HAP-1 (cell line): ENCODE data around the gene ZNF785.

ENCODE experiments used
- DNase-seq, 2 experiments: peaks; one replicate each; pipeline ENCODE4 v3.0.0-alpha.2; 2016 to 2020; ENCODE audit warnings: low spot score in 2 of 2
- H3K27me3 ChIP-seq: fragments of 250-450 bp; sonication (Bioruptor Pico); 2 replicates; pipeline ENCODE4 v1.5.1; 2020; ENCODE audit warnings: low read depth, mild to moderate bottlenecking, moderate library complexity
- H3K36me3 ChIP-seq: fragments of 250-450 bp; sonication (Bioruptor Pico); replicated peaks from 2 replicates; pipeline ENCODE4 v1.5.1; 2020; ENCODE audit warnings: mild to moderate bottlenecking
- H3K4me1 ChIP-seq: fragments of 250-450 bp; sonication (Bioruptor Pico); 2 replicates; pipeline ENCODE4 v1.5.1; 2020; ENCODE audit warnings: mild to moderate bottlenecking
- H3K4me3 ChIP-seq: fragments of 250-450 bp; sonication (Bioruptor Pico); 2 replicates; pipeline ENCODE4 v1.5.1; 2020; ENCODE audit warnings: mild to moderate bottlenecking, moderate library complexity
- H3K9me3 ChIP-seq: fragments of 250-450 bp; sonication (Bioruptor Pico); 2 replicates; pipeline ENCODE4 v1.5.1; 2020; ENCODE audit warnings: mild to moderate bottlenecking, moderate library complexity
- in situ Hi-C: fragments of 300-500 bp; cut with MboI; formaldehyde crosslinking; loops from 3 replicates; pipeline ENCODE4 v1.14.3; 2020; ENCODE audit warnings: low sequenced_read_pairs, inconsistent platforms, mixed read lengths

Gene ZNF785

GRCh38 chr16:30565984-30566383, 19.5 kb downstream of the ZNF785 start:
- Histone ChIP-seq H3K4me3 (no peak overlapping the region), H3K36me3 (no peaks in the 10 kb centered on the region), H3K4me1 (peaks cover 2% of the 10 kb centered on the region), H3K27me3 (no peaks in the 10 kb centered on the region), H3K9me3 (no peaks in the 10 kb centered on the region)
- no peak for DNase-seq
- in situ Hi-C loops, result no loop called here

GRCh38 chr16:30565526-30565925, 20.0 kb downstream of the ZNF785 start:
- no peak for DNase-seq
- no peak overlapping the region for H3K4me3 ChIP-seq
- no peaks in the 10 kb centered on the region for H3K4me1 ChIP-seq
- in situ Hi-C loops, result no loop called here
- H3K27me3 ChIP-seq, result no peaks in the 10 kb centered on the region
- no peaks in the 10 kb centered on the region for H3K9me3 ChIP-seq
- no peaks in the 10 kb centered on the region for H3K36me3 ChIP-seq

- in situ Hi-C loops, result no loop called here
Observed at GRCh38 chr16:30562021-30562420, 23.5 kb downstream of the ZNF785 start.

GRCh38 chr16:30561089-30561816, 24.2 kb downstream of the ZNF785 start:
- Histone ChIP-seq H3K4me3 (no peak overlapping the region), H3K36me3 (no peaks in the 10 kb centered on the region), H3K4me1 (peaks cover 9% of the 10 kb centered on the region; the same call in 1 of the 2 replicates), H3K9me3 (no peaks in the 10 kb centered on the region), H3K27me3 (no peaks in the 10 kb centered on the region)
- DNase-seq, result no peak
- in situ Hi-C loops, result no loop called here

More at GRCh38 chr16:30562021-30562420, 23.5 kb downstream of the ZNF785 start:
- no peak for DNase-seq
- Histone ChIP-seq H3K27me3 (no peaks in the 10 kb centered on the region), H3K4me3 (no peak overlapping the region), H3K36me3 (no peaks in the 10 kb centered on the region), H3K4me1 (peaks cover 9% of the 10 kb centered on the region; the same call in 1 of the 2 replicates), H3K9me3 (no peaks in the 10 kb centered on the region)

- Histone ChIP-seq H3K36me3 (peaks cover 13% of the 10 kb centered on the region), H3K4me1 (peaks cover 9% of the 10 kb centered on the region; the same call in 1 of the 2 replicates), H3K9me3 (no peaks in the 10 kb centered on the region), H3K27me3 (no peaks in the 10 kb centered on the region), H3K4me3 (no peak overlapping the region)
- no peak for DNase-seq
- in situ Hi-C loops, result no loop called here
Observed at GRCh38 chr16:30559690-30560089, 25.8 kb downstream of the ZNF785 start.

GRCh38 chr16:30558789-30559377, 26.6 kb downstream of the ZNF785 start:
- Histone ChIP-seq H3K4me3 (peak overlapping the region; percentile 95), H3K27me3 (no peaks in the 10 kb centered on the region), H3K4me1 (peaks cover 9% of the 10 kb centered on the region; the same call in 1 of the 2 replicates), H3K36me3 (peaks cover 21% of the 10 kb centered on the region), H3K9me3 (no peaks in the 10 kb centered on the region)
- in situ Hi-C loops, result no loop called here
- DNase-seq, result no peak

- H3K27me3 ChIP-seq, result no peaks in the 10 kb centered on the region
- in situ Hi-C loops, result no loop called here
- H3K36me3 ChIP-seq, result peaks cover 24% of the 10 kb centered on the region
- H3K4me3 ChIP-seq, result peak within 1 kb of the TSS; percentile 95
- peaks cover 9% of the 10 kb centered on the region; the same call in 1 of the 2 replicates for H3K4me1 ChIP-seq
- no peaks in the 10 kb centered on the region for H3K9me3 ChIP-seq
- DNase-seq, result peak; percentile 97 to 98
Observed at GRCh38 chr16:30557957-30558788, 27.3 kb downstream of the ZNF785 start, which contains the start of gene ZNF764. Gene ZNF764, minus strand, starts transcription at chr16:30558374. Its CDS starts 192 bp downstream, at chr16:30558182.

- H3K9me3 ChIP-seq, result no peaks in the 10 kb centered on the region
- H3K4me3 ChIP-seq, result peak overlapping the region; percentile 95
- H3K27me3 ChIP-seq, result no peaks in the 10 kb centered on the region
- H3K36me3 ChIP-seq, result peaks cover 24% of the 10 kb centered on the region
- in situ Hi-C loops, result no loop called here
- peaks cover 9% of the 10 kb centered on the region; the same call in 1 of the 2 replicates for H3K4me1 ChIP-seq
- DNase-seq, result peak in 1 of 2 experiments; percentile 19
Observed at GRCh38 chr16:30557707-30557956, 27.9 kb downstream of the ZNF785 start.

GRCh38 chr16:30556125-30556473, 29.4 kb downstream of the ZNF785 start:
- Histone ChIP-seq H3K9me3 (no peaks in the 10 kb centered on the region), H3K4me3 (no peak overlapping the region), H3K27me3 (no peaks in the 10 kb centered on the region), H3K36me3 (peaks cover 24% of the 10 kb centered on the region), H3K4me1 (peaks cover 9% of the 10 kb centered on the region; the same call in 1 of the 2 replicates)
- in situ Hi-C loops, result no loop called here
- no peak for DNase-seq

- DNase-seq, result no peak
- in situ Hi-C loops, result no loop called here
Observed at GRCh38 chr16:30555315-30556124, 30.0 kb downstream of the ZNF785 start.

GRCh38 chr16:30554557-30555314, 30.8 kb downstream of the ZNF785 start:
- H3K4me3 ChIP-seq, result no peak overlapping the region
- in situ Hi-C loops, result no loop called here
- peaks cover 9% of the 10 kb centered on the region; the same call in 1 of the 2 replicates for H3K4me1 ChIP-seq
- no peaks in the 10 kb centered on the region for H3K27me3 ChIP-seq
- DNase-seq, result no peak
- H3K36me3 ChIP-seq, result peaks cover 24% of the 10 kb centered on the region
- H3K9me3 ChIP-seq, result no peaks in the 10 kb centered on the region

More at GRCh38 chr16:30555315-30556124, 30.0 kb downstream of the ZNF785 start:
- H3K4me3 ChIP-seq, result no peak overlapping the region
- no peaks in the 10 kb centered on the region for H3K9me3 ChIP-seq
- H3K36me3 ChIP-seq, result peaks cover 24% of the 10 kb centered on the region
- H3K4me1 ChIP-seq, result peaks cover 9% of the 10 kb centered on the region; the same call in 1 of the 2 replicates
- no peaks in the 10 kb centered on the region for H3K27me3 ChIP-seq

GRCh38 chr16:30553393-30553899, 32.1 kb downstream of the ZNF785 start:
- Histone ChIP-seq H3K4me3 (no peak overlapping the region), H3K9me3 (no peaks in the 10 kb centered on the region), H3K27me3 (no peaks in the 10 kb centered on the region), H3K4me1 (peaks cover 2% of the 10 kb centered on the region; the same call in 1 of the 2 replicates), H3K36me3 (peaks cover 24% of the 10 kb centered on the region)
- in situ Hi-C loops, result no loop called here
- DNase-seq, result no peak
